GM12891 (cell line): ENCODE data around the gene ARMC9.

Experiments used
- DNase-seq: peaks from one replicate; pipeline ENCODE4 v3.0.0; 2011; ENCODE audit warnings: low spot score; ENCODE audit not compliant: insufficient read length
- FAIRE-seq: peaks from 2 replicates; lab custom pipeline; 2011; peaks lifted over from hg19 to GRCh38; lab: Jason Lieb, UNC
- PAX5 ChIP-seq: IDR thresholded peaks from 2 replicates; pipeline ENCODE4 v1.6.1; 2011; ENCODE audit warnings: low read length, moderate library complexity, mild to moderate bottlenecking; ENCODE audit not compliant: insufficient read depth, severe bottlenecking
- POLR2A ChIP-seq: IDR thresholded peaks from 2 replicates; pipeline ENCODE4 v1.6.1; 2011; ENCODE audit warnings: low read depth, low read length, control low read depth
- POLR2AphosphoS5 ChIP-seq: IDR thresholded peaks from 2 replicates; pipeline ENCODE4 v1.6.1; 2011; ENCODE audit warnings: low read depth, low read length, control low read depth
- POU2F2 ChIP-seq: IDR thresholded peaks from 2 replicates; pipeline ENCODE4 v1.6.1; 2011; ENCODE audit warnings: low read depth, mild to moderate bottlenecking, control low read depth, low read length, moderate library complexity
- SPI1 ChIP-seq: IDR thresholded peaks from 2 replicates; pipeline ENCODE4 v1.6.1; 2011; ENCODE audit warnings: low read depth, low read length, control low read depth
- TAF1 ChIP-seq: IDR thresholded peaks from 2 replicates; pipeline ENCODE4 v1.6.1; 2011; ENCODE audit warnings: low read depth, low read length, control low read depth

Gene ARMC9

GRCh38 chr2:231384109-231384435, 185.6 kb downstream of the ARMC9 start:
- DNase-seq (no peak), FAIRE-seq (no peak)
- TF ChIP-seq TAF1 (no peak), SPI1 (no peak), POLR2AphosphoS5 (no peak), PAX5 (no peak), POLR2A (no peak), POU2F2 (no peak)

- TF ChIP-seq POU2F2 (no peak), SPI1 (no peak), POLR2A (no peak), TAF1 (no peak), PAX5 (no peak), POLR2AphosphoS5 (no peak)
- FAIRE-seq (no peak), DNase-seq (no peak)
These were observed 186.5 kb downstream of the ARMC9 start for GRCh38 chr2:231384970-231385369.

- TF ChIP-seq PAX5 (no peak), POU2F2 (no peak), SPI1 (no peak), POLR2A (no peak), TAF1 (no peak), POLR2AphosphoS5 (no peak)
- no peak for DNase-seq
- no peak for FAIRE-seq
These were observed 187.0 kb downstream of the ARMC9 start for GRCh38 chr2:231385429-231385828.

- FAIRE-seq (no peak), DNase-seq (no peak)
- TF ChIP-seq POLR2A (no peak), POLR2AphosphoS5 (no peak), PAX5 (no peak), POU2F2 (no peak), SPI1 (no peak), TAF1 (no peak)
These were observed 188.0 kb downstream of the ARMC9 start for GRCh38 chr2:231386446-231386845.

GRCh38 chr2:231387904-231388724, 189.7 kb downstream of the ARMC9 start:
- no peak for FAIRE-seq
- TF ChIP-seq POU2F2: no peak
- no peak for TF ChIP-seq PAX5
- no peak for TF ChIP-seq TAF1
- no peak for TF ChIP-seq POLR2AphosphoS5
- no peak for DNase-seq

GRCh38 chr2:231388725-231389346, 190.4 kb downstream of the ARMC9 start:
- no peak for FAIRE-seq
- DNase-seq: no peak
- TF ChIP-seq TAF1 (no peak), POLR2AphosphoS5 (no peak), PAX5 (no peak), POU2F2 (no peak), POLR2A (no peak)

- TF ChIP-seq SPI1: no peak
- TF ChIP-seq POLR2A: no peak
- no peak for TF ChIP-seq TAF1
- TF ChIP-seq POLR2AphosphoS5: no peak
- TF ChIP-seq PAX5: no peak
- no peak for TF ChIP-seq POU2F2
- DNase-seq: no peak
- FAIRE-seq: peak; percentile 16
These were observed 192.2 kb downstream of the ARMC9 start for GRCh38 chr2:231390667-231391066.

- FAIRE-seq (peak; percentile 83), DNase-seq (peak; percentile 19)
- TF ChIP-seq POLR2AphosphoS5 (peak; percentile 18; the same call in 1 of the 2 replicates), PAX5 (no peak)
These were observed 193.6 kb downstream of the ARMC9 start for GRCh38 chr2:231391981-231392380.

- FAIRE-seq (no peak), DNase-seq (peak; percentile 15)
- TF ChIP-seq PAX5 (no peak), TAF1 (no peak), POLR2A (no peak; the same call in 1 of the 2 replicates), POU2F2 (no peak), POLR2AphosphoS5 (no peak), SPI1 (no peak)
These were observed 194.2 kb downstream of the ARMC9 start for GRCh38 chr2:231392431-231393148.

- TF ChIP-seq POLR2A (peak; percentile 51), TAF1 (peak; percentile 78), PAX5 (no peak), SPI1 (peak; percentile 55), POU2F2 (peak; percentile 26; the same call in 1 of the 2 replicates), POLR2AphosphoS5 (peak; percentile 62; the same call in 1 of the 2 replicates)
- DNase-seq (peak; percentile 65), FAIRE-seq (no peak)
These were observed 195.0 kb downstream of the ARMC9 start for GRCh38 chr2:231393149-231394131.
